ENCODE measurements around the gene BRICD5. TPM values are rescaled to one million over a fixed set of nuclear protein-coding genes. Genes with fewer than 3 reads are reported as not detected.

The BRICD5 gene
- total RNA-seq, result 0.24 and 1.3 TPM in 2 replicates

DNA sequence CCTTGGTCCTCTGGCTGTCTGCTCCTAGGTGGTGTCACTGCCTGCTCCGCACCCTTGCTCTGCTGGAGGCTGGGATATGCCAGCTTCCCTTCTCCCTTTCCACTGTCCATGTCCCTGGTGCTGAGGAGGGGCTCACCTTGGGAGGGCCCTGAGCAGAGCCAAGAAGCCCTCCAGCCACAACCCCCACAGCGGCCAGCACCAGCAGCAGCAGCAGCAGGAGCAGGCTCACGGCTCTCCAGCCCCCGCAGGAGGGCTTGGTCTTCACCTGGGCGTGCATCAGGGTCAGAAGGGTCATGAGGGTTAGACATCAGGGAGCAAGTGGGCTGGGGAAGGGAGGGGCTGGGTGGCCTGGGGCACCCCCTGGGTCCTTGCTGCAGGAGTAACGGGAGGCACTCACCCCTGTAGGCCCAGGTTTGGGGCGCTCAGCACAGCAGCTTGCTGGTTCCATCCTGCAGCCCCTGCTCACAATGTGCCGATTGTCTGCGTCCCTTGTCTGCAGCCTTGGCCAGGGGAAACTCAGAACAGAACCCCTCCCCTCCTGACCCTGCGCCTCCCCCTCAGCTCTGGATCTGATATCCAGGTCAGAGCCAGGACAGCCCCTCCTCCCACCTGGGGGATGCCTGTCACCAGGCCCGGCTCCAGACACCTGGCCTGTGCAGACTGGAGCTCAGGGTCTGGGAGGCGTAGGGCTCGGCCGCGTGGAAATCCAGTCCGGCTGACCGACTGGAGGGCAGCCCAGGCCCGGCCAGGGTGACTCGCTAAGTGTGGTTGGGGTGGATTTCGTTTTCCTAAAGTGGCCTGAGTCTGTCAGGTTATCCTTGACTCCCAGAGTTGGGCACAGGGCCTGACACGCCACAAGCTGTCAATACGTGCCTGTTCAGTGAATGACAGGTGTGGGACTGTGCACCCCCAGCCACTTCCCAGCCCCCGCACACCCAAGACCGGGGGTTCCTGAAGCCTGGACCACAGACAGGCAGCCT lies at the start of gene BRICD5:
Gene BRICD5, minus strand, starts transcription at position 478 of the 980 bp plus-strand sequence. Its CDS starts 30 bp downstream, at position 448.

DNA sequence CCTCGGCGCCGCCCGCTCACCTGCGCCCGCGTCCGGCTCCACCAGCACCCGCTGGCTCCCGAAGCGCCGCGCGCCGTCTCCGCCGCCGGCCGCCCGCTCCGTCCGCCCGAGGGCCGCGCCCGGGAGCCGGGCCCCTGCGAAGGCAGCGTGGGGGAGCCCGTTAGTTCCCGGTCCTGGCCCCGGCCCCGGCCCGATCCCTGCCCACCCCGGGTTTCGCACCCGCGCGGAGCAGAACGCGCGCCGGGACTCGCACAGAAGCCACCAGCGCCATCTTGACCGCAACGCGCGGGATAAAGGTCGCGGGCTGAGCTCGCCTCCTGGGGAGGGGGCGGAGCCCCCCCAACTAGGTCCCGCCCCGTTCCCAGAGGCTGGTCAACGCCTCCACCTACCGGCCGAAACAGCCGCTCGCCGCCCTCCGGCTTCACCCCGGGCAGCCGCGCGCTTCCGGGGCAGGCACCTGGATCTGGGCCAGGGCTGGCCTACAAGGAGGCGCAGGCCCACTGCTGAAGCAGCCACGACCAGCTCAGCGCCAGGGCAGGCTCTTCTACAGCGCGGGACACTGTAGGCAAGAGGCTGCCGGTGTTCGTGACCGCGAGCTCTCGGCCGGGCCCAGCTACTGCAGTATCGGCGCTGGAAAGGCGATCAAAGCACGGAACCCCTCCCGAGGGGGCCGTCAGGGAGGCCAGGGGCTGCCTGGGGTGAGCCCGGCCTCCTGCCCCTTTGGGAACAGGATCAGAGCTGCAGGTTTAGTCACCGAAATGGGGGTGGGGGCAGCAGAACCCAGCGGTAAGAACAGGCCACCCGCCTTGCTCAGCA lies 40.8 kb upstream of the BRICD5 start, which contains the start of gene ECI1:
Gene ECI1, minus strand, starts transcription at position 292 of the 816 bp plus-strand sequence. Its CDS starts 21 bp downstream, at position 271.

GRCh38 chr16:2236337-2237101 lies 25.9 kb upstream of the BRICD5 start, which contains the start of gene DNASE1L2:
TSS of gene DNASE1L2 (plus strand) at chr16:2236444. CDS start at chr16:2236817, 373 bp downstream.

GRCh38 chr16:2223221-2223941 lies 12.7 kb upstream of the BRICD5 start, which contains the start of gene E4F1:
TSS of gene E4F1 (plus strand) at chr16:2223591. CDS start at chr16:2223614, 23 bp downstream.

GRCh38 chr16:2214719-2214968 lies 4.0 kb upstream of the BRICD5 start, which contains the start of gene PGP:
TSS of gene PGP (minus strand) at chr16:2214840. CDS start at chr16:2214777, 63 bp downstream.

GRCh38 chr16:2205104-2205966 lies 5.3 kb downstream of the BRICD5 start, which contains the start of gene MLST8:
TSS of gene MLST8 (plus strand) at chr16:2205454. CDS start at chr16:2206086, 632 bp downstream.

GRCh38 chr16:2196162-2196980 lies 14.3 kb downstream of the BRICD5 start, which contains the start of gene CASKIN1:
TSS of gene CASKIN1 (minus strand) at chr16:2196605. CDS start at chr16:2196432, 173 bp downstream.

Other genes with a start within 250 kb of the BRICD5 start
- gene RPS2, start 246.0 kb downstream of the BRICD5 start, total RNA-seq, result 2,434 and 3,731 TPM in 2 replicates
- 0.85 TPM in 1 of 2 replicates, not detected in the other for gene RNF151, start 244.0 kb downstream of the BRICD5 start, total RNA-seq
- 65.9 and 82.9 TPM in 2 replicates for gene TBL3, start 238.8 kb downstream of the BRICD5 start, total RNA-seq
- 1.2 and 2.6 TPM in 2 replicates for gene NOXO1, start 229.4 kb downstream of the BRICD5 start, total RNA-seq
- 8.9 and 24.9 TPM in 2 replicates for gene GFER, start 226.7 kb downstream of the BRICD5 start, total RNA-seq
- 4.7 and 4.8 TPM in 2 replicates for gene SYNGR3, start 220.9 kb downstream of the BRICD5 start, total RNA-seq
- 28.0 and 31.8 TPM in 2 replicates for gene ZNF598, start 201.0 kb downstream of the BRICD5 start, total RNA-seq
- gene NPW, start 191.1 kb downstream of the BRICD5 start, total RNA-seq, result under 0.01 and 1.4 TPM in 2 replicates
- 12.8 and 17.1 TPM in 2 replicates for gene NHERF2, start 184.0 kb downstream of the BRICD5 start, total RNA-seq
- 32.8 and 45.6 TPM in 2 replicates for gene NTHL1, start 163.0 kb downstream of the BRICD5 start, total RNA-seq
- gene TSC2, start 162.9 kb downstream of the BRICD5 start, total RNA-seq, result 30.6 and 31.3 TPM in 2 replicates
- 74.2 and 96.1 TPM in 2 replicates for gene PKD1, start 75.0 kb downstream of the BRICD5 start, total RNA-seq
- 0.48 and 1.7 TPM in 2 replicates for gene RAB26, start 62.2 kb downstream of the BRICD5 start, total RNA-seq
- gene TRAF7, start 55.1 kb downstream of the BRICD5 start, total RNA-seq, result 60.2 and 78.9 TPM in 2 replicates
- gene CASKIN1, start 14.3 kb downstream of the BRICD5 start, total RNA-seq, result 0.43 and 0.96 TPM in 2 replicates
- 19.2 and 26.0 TPM in 2 replicates for gene MLST8, start 5.4 kb downstream of the BRICD5 start, total RNA-seq
- gene PGP, start 4.0 kb upstream of the BRICD5 start, total RNA-seq, result 14.5 and 19.0 TPM in 2 replicates
- 26.0 and 32.0 TPM in 2 replicates for gene E4F1, start 12.7 kb upstream of the BRICD5 start, total RNA-seq
- gene DNASE1L2, start 25.6 kb upstream of the BRICD5 start, total RNA-seq, result not detected in 2 replicates
- gene ECI1, start 40.7 kb upstream of the BRICD5 start, total RNA-seq, result 51.8 and 119 TPM in 2 replicates
- 79.5 and 80.2 TPM in 2 replicates for gene RNPS1, start 57.3 kb upstream of the BRICD5 start, total RNA-seq
- 0.43 and 3.9 TPM in 2 replicates for gene ABCA3, start 129.9 kb upstream of the BRICD5 start, total RNA-seq
- 3.0 and 7.2 TPM in 2 replicates for gene CCNF, start 218.6 kb upstream of the BRICD5 start, total RNA-seq
- gene TEDC2, start 249.2 kb upstream of the BRICD5 start, total RNA-seq, result 0.85 and 1.7 TPM in 2 replicates